Measurements from ENCODE around the gene DET1. TPM values are rescaled to one million over a fixed set of nuclear protein-coding genes. Genes with fewer than 3 reads are reported as not detected.

Gene DET1
- total RNA-seq, 1 experiment from 2014 or later = 6.6 TPM

- H2BK12ac ChIP-seq (ENCODE audit: insufficient read length, low read depth, low read length) = no peak overlapping the region
- no peak overlapping the region for H3K56ac ChIP-seq (ENCODE audit: insufficient read length, low read depth, low read length)
- H3K14ac ChIP-seq (ENCODE audit: insufficient read depth, low read length) = no peak overlapping the region
- no peak overlapping the region for H3K23ac ChIP-seq (ENCODE audit: insufficient read length, low read depth, low read length)
- no peaks in the 10 kb centered on the region for H3K9me3 ChIP-seq (ENCODE audit: control insufficient read depth, low read depth, low read length)
- no peak overlapping the region for H4K5ac ChIP-seq (ENCODE audit: insufficient read length, low read depth, low read length)
- H3K79me2 ChIP-seq (ENCODE audit: insufficient read depth, low read length) = no peaks in the 10 kb centered on the region
- no peak overlapping the region for H2BK5ac ChIP-seq (ENCODE audit: insufficient read length, low read length)
- H3K27ac ChIP-seq (ENCODE audit: insufficient read length, low read depth, low read length) = no peak overlapping the region
- H2AK5ac ChIP-seq (ENCODE audit: insufficient read length, low read length) = no peak overlapping the region
- no peak overlapping the region for H3K9ac ChIP-seq (ENCODE audit: extremely low read depth, insufficient read length, low read length)
- no peak overlapping the region for H3K4me2 ChIP-seq (ENCODE audit: insufficient read depth, insufficient read length, low read length)
- H2BK15ac ChIP-seq (ENCODE audit: low read depth, low read length) = no peak overlapping the region
- H4K8ac ChIP-seq (replicated peaks; ENCODE audit: insufficient read length, low read depth, low read length) = no peak overlapping the region
- no peak overlapping the region for H3K18ac ChIP-seq (ENCODE audit: insufficient read length, low read depth, low read length)
- DNase-seq = no peak
- H3K4ac ChIP-seq (ENCODE audit: low read depth, low read length) = no peak overlapping the region
- no peaks in the 10 kb centered on the region for H3K79me1 ChIP-seq (ENCODE audit: insufficient read depth, low read depth, low read length, poor library complexity, severe bottlenecking)
- TF ChIP-seq, protein P1, sequence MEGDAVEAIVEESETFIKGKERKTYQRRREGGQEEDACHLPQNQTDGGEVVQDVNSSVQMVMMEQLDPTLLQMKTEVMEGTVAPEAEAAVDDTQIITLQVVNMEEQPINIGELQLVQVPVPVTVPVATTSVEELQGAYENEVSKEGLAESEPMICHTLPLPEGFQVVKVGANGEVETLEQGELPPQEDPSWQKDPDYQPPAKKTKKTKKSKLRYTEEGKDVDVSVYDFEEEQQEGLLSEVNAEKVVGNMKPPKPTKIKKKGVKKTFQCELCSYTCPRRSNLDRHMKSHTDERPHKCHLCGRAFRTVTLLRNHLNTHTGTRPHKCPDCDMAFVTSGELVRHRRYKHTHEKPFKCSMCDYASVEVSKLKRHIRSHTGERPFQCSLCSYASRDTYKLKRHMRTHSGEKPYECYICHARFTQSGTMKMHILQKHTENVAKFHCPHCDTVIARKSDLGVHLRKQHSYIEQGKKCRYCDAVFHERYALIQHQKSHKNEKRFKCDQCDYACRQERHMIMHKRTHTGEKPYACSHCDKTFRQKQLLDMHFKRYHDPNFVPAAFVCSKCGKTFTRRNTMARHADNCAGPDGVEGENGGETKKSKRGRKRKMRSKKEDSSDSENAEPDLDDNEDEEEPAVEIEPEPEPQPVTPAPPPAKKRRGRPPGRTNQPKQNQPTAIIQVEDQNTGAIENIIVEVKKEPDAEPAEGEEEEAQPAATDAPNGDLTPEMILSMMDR (conservative IDR thresholded peaks at IDR 0.05) = no peak
- no peaks in the 10 kb centered on the region for H3K4me1 ChIP-seq (ENCODE audit: insufficient read depth, low read length)
- H2BK20ac ChIP-seq (ENCODE audit: low read depth, low read length, poor library complexity, severe bottlenecking) = no peak overlapping the region
- H3K27me3 ChIP-seq (ENCODE audit: insufficient read depth, low read length) = no peaks in the 10 kb centered on the region
- Mint-ChIP-seq H3K27me3 (ENCODE audit: low read depth) (no peaks in the 10 kb centered on the region), H3K36me3 (ENCODE audit: insufficient read depth in 1 of 3, low read depth in 3 of 3) (peaks cover 7 to 22% (median 21%) of the 10 kb centered on the region in 3 experiments; a peak in 5 of 7 replicates), H3K9me3 (no peaks in the 10 kb centered on the region), H3K4me1 (no peaks in the 10 kb centered on the region), H3K4me3 (no peak overlapping the region), H3K27ac (no peak overlapping the region)
- no peak overlapping the region for H4K91ac ChIP-seq (ENCODE audit: insufficient read length, low read depth, low read length)
- no CpG with 5 or more reads among the region's 5 CpGs for WGBS (ENCODE audit: extremely low coverage, insufficient read length, low lambda C conversion rate)
- H2BK120ac ChIP-seq (ENCODE audit: low read depth, low read length, poor library complexity, severe bottlenecking) = no peak overlapping the region
- H3T11ph ChIP-seq (ENCODE audit: low read length) = no peak overlapping the region
- no peaks in the 10 kb centered on the region for H4K20me1 ChIP-seq (ENCODE audit: control insufficient read depth, insufficient read depth, insufficient read length)
- H3K23me2 ChIP-seq (ENCODE audit: insufficient read length, low read depth, low read length, poor library complexity, severe bottlenecking) = no peaks in the 10 kb centered on the region
- H2AFZ ChIP-seq (ENCODE audit: low read length) = no peak overlapping the region
These were observed 33.3 kb downstream of the DET1 start for GRCh38 chr15:88513195-88513594.

Data from H9 (cell line).